Measurements from ENCODE around the gene TNFRSF1A.

DNA sequence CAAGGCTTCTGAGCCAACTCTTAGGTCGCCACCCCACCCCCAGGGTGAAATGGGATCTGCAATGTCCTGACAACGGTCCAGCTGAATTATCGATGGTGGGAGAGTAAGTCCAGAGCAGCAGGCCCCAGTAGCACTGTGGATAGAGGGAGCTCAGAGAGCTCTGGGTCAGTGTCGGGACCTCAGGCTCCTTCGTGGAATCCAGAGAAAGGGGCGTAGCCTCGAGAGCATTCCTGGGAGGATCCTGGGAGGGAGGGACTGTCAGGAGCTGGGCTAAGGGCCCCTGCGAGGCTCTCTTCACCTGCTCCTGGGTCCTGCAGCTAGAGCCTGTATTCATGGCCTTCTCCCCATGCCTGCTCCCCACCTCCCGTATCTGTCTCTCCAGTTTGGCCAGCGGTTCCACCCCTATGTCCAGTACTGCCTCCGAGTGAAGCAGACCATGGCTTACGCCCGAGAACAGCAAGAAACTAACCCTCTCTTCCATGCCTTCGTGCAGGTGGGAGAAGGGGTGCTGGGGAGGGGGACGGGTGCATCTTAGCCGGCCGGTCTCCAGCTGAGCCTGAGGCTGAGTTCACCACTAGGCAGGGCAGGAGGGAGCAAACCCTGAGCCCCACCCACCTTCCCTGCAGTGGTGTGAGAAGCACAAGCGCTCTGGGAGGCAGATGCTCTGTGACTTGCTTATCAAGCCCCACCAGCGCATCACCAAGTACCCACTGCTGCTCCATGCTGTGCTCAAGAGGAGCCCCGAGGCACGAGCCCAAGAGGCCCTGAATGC lies 24.8 kb downstream of the TNFRSF1A start:
- TF ChIP-seq, protein P1, sequence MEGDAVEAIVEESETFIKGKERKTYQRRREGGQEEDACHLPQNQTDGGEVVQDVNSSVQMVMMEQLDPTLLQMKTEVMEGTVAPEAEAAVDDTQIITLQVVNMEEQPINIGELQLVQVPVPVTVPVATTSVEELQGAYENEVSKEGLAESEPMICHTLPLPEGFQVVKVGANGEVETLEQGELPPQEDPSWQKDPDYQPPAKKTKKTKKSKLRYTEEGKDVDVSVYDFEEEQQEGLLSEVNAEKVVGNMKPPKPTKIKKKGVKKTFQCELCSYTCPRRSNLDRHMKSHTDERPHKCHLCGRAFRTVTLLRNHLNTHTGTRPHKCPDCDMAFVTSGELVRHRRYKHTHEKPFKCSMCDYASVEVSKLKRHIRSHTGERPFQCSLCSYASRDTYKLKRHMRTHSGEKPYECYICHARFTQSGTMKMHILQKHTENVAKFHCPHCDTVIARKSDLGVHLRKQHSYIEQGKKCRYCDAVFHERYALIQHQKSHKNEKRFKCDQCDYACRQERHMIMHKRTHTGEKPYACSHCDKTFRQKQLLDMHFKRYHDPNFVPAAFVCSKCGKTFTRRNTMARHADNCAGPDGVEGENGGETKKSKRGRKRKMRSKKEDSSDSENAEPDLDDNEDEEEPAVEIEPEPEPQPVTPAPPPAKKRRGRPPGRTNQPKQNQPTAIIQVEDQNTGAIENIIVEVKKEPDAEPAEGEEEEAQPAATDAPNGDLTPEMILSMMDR (IDR thresholded peaks at IDR 0.05), result no peak
- no peak for TF ChIP-seq EP300 (IDR thresholded peaks at IDR 0.05; ENCODE audit: low read depth)
- no peak for TF ChIP-seq POLR2A (IDR thresholded peaks at IDR 0.05)

Measured in transverse colon (tissue), 3 donors.